Measurements from ENCODE around the gene ZNF816.
"Not testable (repeated sequence)": the region's sequence is repeated elsewhere in the genome, so short reads cannot be mapped to it uniquely, and the experiment has no call there.

ZNF816 gene

DNA sequence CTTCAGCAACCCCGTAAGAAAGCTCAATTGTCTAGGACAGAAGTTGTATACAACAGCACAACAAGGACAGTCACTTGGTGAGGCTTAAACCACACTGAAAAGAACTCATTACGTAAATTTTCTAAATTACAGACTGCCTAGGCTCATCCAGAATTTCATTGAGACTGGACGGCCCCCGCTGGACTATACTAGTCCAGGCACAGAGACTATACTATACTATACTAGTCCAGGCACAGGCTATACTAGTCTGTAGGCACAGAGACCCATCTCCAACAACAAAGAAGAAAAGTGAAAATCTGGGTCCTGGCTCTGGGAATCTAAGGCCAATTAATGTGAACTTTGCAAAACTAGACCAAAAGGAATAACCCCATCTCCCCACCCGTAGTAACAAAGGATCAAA, 700 bp downstream of the ZNF816 start:
- DNase-seq: no peak

DNA sequence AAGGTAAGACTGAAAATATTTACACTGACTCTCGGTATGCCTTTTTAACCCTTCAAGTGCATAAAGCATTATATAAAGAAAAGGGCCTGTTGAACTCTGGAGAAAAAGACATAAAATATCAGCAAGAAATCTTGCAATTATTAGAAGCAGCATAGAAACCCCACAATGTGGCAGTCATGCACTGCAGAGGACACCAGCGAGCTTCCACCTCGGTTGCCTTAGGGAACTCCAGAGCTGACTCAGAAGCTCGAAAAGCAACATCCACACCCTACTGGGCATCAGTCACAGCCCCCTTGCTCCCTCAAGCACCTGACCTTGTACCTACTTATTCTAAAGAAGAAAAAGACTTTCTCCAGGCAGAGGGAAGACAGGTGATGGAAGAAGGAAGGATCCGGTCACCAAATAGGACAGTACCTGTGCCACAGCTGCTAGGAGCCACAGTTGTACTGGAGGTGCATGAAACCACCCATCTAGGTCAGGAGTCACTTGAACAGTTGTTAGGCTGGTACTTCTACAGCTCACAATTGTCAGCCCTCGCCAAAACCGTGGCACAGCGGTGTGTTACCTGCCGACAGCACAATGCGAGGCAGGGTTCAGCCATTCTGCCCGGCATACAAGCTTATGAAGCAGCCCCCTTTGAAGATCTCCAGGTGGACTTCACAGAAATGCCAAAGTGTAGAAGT, 2.9 kb downstream of the ZNF816 start:
- no peak for DNase-seq

DNA sequence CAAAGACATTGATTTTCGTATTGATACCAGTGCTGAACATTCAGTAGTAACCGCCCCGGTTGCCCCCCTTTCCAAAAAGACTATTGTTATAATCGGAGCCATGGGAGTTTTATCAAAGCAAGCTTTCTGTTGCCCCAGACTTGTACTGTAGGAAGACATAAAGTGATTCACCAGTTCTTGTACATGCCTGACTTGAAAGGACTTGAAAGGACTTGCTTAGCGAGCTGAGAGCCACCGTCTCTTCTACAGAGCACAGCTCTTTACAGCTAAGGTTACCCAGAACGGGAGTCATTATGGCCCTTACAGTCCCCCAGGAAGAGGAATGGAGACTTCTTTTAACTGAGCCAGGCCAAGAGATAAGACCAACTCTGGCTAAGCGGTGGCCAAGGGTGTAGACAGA, 5.1 kb downstream of the ZNF816 start:
- no peak for DNase-seq

DNA sequence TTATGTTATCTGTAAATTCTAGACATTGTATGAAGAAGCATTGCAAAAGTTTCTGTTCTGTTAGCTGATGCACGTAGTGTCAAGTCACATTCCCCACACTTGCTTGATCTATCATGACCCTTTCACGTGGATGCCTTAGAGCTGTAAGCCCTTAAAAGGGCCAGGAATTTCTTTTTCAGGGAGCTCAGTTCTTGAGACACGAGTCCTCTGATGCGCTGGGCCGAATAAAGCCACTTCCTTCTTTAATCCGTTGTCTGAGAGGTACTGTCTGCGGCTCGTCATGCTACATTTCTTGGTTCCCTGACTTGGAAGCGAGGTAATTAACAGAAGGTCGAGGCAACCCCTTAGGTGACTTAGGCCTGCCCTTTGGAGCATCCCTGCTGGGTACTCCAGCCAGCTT, 5.8 kb downstream of the ZNF816 start:
- no peak for DNase-seq

DNA sequence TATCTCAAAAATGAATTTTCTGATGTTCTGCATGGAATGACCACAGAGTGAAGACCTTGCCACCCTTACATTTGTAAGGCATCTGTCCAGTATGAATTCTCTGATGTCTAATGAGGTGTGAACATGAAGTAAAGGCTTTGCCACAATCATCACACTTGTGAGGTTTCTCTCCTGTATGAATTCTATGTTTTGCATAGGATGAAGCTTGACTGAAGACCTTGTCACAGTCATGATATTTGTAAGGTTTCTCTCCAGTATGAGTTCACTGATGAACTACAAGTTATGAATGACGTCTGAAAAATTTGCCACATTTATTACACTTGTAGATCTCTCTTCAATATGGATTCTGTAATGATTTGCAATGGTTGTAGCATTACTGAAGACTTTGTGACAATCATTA, 13.3 kb downstream of the ZNF816 start:
- DNase-seq: no peak

DNA sequence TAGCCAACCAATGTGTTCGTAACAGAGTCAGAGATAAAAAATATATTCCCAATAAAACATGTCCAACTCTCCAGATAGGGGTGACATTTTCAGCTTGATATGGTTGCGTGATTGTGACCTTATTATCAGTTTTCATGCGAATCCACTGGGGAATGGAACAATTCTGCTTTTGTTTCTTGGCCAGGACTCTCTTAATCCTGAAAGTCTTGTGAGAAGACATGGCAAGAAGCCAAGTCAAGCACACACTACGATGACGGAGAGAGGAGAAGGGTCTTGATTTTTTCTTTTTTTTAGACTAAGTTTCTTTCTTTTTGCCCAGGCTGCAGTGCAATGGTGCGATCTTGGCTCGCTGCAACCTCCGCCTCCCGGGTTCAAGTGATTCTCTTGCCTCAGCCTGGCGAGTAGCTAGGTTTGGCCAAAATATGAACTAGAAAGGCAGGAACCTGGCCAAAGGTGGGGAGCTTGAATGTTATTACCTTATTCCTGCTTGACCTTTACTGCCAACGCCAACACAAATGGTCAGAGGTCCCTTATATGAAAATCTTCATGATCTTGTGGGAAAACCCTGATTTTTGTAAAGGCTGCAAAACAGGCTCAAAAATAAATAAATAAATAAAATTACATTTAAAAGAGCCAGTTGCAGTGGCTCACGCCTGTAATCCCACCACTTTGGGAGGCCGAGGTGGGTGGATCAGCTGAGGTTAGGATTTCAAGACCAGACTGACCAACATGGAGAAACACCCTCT, 14.5 kb downstream of the ZNF816 start:
- no peak for DNase-seq

DNA sequence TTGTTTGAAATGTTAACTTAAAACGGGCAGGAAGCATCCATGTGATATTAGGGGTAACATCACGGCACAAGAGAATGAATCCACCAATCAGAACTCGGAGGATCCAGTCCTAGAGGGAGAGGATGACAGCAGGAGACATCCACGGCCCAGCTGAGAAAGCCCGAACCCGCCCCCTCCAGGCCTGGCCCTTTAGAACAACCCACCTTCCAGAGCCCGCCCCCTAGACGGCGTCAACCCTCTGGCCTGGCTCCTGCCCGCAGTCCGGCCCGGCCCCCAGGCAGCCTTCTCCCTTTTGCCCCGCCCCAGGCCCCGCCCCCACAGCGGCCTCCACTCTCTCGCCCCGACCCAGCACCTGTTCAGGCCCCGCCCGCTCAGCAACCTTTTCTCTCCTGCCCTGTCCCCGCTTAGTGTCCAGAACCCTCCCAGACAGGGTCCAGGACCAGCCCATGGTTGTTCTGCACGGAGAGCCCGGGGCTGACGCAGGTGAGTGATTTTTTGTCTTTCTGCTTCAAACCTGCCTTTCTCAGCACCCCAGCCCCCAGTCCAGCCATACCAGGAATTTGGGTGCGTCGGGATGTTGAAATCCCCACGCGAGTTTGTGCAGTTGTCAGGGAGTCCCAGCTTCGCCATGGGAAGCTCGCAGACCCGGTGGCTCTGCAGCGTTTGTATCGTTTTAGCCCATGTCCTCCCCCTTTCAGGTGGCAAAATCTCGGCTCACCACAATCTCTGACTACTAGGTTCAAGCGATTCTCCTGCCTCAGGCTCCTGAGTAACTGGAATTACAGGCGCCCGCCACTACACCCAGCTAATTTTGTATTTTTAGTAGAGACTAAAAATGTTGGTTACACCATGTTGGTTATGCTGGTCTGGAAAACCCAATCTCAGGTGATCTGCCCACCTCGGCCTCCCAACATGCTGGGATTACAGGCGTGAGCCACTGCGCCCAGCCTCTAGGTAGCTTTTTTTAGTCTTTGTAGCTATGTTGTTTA, 16.1 kb downstream of the ZNF816 start:
- DNase-seq: peak in 7 of 56 donors; percentile 5 to 40 (median 14)

DNA sequence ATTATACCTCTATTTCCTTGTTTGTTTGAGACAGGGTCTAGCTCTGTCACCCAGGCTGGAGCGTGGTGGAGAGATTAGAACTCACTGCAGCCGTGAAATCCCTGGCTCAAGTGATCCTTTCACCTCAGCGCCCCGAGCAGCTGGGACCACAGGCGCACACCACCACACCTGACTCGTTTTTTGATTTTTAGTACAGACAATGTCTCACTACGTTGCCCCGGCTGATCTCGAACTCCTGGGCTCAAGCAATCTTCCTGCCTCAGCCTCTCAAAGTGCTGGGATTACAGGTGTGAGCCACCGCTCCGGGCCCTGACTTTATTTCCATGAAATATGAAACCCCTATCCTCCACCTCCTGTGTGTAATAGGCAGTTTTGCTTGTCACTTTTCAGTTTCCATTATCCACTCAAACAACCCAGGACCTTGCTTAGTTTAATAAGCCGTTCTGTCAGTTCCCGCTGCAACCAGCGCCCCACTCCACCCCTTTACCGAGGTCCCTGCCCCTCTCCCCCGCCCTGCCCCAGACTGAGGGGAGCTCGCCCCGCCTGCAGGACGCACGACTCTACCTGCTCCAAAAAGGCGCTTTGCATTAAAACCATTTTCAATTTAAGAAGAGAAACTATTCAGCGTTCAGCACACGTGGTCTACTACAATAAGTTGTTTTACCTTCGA, 16.9 kb downstream of the ZNF816 start:
- DNase-seq: no peak

DNA sequence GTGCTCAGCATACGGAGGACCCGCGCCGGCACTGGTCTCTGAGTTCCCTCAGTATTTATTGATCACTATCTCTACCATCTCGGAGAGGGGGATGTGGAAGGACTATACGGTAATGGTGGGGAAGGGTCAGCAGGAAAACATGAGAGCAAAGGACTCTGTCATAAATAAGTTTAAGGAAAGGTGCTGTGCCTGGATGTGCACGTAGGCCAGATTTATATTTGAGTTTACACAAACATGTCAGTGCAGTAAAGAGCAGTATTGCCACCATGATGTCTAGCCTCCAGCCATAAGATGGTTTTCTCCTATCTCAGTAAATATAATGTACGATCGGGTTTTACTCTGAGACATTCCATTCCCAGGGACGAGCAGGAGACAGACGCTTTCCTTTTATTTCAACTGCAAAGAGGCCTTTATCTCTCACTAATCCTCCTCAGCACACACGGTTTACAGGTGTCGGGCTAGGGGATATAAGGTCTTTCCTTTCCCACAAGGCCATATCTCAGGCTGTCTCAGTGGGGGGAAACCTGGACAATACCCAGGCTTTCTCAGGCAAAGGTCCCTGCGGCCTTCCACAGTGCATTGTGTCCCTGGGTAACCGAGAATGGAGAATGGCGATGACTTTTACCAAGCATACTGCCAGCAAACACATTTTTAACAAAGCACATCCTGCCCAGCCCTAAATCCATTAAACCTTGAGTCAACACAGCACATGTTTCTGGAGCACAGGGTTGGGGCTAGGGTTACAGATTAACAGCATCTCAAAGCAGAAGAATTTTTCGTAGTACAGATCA, 17.8 kb downstream of the ZNF816 start:
- DNase-seq: not testable (repeated sequence)

DNA sequence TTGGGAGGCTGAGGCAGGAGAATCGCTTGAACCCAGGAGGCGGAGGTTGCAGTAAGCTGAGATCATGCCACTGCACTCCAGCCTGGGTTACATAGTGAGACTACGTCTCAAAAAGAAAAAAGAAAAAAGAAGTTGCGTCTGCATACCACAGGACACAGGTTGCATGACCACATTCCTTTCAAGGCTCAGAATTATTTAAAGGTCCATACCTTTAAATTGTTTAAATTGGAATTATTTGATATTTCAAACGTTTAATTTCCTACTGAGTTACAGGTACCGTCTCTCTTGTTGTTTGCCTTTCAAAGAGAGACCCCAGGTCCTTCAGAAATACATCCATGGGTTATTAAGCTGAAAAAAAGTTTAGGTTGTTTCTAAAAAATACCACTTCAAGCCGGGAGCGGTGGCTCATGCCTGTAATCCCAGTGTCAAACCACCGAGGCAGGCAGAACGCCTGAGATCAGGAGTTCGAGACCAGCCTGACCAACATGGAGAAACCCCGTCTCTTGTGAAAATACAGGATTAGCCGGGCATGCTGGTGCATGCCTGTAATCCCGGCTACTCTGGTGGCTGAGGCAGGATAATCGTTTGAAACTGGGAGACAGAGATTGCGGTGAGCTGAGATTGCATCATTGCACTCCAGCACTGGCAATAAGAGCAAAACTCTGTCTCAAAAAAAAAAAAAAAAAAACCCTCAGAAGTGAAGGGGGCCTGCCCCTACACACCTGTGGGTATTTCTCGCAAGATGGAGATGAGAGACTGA, 18.6 kb downstream of the ZNF816 start:
- DNase-seq: no peak

DNA sequence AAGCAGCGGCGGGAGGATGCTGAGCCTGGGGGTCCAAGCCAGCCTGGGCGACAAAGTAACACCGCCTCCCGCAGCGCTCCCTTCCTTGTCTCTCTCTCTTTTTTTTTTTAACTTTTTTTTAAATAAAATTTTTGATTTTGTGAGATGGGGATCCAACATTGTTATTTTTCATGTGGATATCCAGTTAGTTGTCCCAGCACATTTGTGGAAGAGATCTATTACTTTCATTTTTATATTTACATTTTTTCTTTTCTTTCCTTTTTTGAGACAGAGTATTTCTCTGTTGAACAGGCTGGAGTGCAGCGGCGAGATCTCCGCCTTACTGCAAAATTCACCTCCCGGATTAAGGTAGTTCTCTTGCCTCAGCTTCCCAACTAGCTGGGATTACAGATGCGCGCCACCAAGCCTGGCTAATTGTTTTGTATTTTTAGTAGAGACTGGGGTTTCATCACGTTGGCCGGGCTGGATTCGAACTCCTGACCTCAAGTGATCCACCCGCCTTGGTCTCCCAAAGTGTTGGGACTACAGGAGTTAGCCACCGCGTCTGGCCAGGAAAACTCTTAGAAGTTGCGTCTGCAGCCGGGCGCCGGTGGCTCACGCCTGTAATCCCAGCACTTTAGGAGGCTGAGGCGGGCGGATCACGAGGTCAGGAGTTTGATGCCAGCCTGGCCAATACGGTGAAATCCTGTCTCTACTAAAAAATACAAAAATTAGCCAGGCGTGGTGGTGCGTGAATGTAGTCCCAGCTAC, 19.4 kb downstream of the ZNF816 start:
- no peak for DNase-seq

DNA sequence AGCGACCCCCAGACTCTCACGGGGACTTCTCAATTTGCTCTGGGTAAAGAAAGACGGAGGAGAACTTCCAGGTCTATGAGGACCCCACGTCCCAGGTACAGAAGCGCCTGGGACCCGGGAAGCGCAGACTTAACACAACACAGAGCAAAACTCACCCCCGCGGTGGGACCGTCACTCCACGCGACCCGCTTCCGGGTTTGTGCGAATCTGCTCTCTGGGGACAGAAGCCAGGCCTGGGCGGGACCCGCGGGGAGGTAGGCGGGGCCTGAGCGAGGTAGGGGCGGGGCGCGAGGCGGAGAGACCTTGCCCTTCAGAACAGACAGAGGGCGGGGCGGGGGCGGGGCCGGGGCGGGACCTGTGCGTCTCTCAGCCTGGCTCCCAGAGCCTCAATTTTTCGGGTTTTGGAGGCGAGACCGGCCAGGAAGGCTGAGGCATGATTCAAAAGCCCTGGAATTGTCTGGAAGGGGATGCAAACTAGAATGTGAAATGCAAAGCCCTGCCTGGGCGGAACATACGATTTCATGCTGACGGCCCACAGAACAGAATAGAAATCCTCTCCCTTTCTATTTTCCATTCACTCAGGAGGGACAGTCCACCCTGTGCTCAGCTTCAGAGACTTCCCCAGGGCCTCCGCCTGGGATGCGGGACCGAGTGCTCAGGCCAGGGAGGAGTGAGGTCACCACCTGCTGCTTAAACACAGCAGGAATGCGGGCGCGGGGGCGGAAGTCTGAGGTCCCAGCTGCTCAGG, 20.1 kb downstream of the ZNF816 start:
- DNase-seq: peak in 55 of 56 donors; percentile 2 to 90 (median 66)

DNA sequence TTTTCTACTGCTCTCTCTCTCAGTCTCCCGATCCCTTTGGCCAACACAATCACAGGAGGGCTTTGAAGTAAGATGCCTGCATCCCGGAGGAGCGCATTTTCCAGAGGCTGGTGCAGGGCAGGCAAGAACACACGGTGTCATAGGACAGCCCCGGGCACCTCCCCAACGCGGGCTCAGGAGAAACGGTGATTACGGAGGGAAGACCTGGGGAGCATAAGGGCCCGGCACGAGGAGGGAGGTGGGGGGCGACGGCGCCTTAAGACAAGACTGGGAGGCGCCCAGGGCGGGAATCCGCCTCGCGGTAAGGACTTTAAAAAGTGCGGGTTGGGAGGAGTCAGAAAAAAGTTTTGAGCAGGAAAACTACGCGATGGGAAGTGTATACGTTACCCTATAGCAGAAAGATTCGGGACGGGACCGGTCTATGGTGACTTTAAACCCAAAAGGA, 20.7 kb downstream of the ZNF816 start:
- peak in 1 of 56 donors; percentile 2 for DNase-seq

DNA sequence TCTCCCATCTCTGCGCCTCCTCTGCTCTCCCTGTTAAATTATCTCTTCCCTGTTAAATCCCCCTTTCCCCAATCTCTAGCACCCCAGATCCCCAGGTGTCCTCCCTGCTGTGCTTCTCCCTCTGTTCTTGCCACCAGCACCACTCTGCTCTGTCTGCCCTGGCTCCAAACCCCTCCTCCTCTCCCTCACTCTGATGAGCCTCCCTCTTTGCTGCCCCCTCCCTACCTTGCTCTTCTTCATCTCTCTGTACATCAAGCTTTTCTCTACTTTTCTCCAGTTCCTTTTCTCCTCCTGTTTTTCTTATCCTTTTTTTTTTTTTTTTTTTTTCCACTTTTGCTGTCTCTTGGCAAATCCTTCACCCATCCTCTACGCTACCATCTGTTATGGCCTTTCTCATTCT, 21.2 kb downstream of the ZNF816 start:
- not testable (repeated sequence) for DNase-seq

DNA sequence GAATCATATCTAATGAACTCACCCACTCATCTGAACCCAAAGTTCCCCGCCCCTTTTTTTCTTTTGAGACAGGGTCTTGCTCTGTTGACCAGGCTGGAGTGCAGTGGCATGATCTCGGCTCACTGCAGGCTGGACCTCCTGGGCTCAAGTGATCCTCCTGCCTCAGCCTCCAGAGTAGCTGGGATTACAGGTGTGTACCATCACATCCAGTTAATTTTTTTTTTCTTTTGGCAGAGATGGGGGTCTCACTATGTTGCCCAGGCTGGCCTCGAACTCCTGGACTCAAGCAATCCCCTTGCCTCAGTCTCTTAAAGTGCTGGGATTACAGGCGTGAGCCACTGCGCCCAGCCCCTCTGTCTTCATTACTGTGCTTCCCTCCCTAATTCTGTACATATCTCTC, 21.8 kb downstream of the ZNF816 start:
- DNase-seq: not testable (repeated sequence)

DNA sequence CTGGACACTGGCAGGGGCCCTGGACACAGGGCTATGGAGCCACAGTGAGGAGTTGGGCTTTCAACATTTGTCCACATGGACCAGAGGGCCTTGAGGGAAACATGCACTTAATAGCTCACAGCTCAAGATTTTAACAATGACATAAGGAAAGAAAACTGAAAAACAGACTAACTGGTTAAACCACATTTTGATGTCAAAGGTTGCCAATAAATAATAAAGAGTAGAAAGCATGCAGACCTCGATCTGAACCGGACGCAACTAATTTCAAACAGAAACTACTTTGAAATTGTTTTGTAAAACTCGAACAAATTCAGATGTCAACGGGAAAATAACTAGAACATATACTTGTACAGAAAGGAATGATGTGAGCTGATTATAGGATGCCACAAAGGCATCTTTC, 23.9 kb downstream of the ZNF816 start:
- DNase-seq: no peak

DNA sequence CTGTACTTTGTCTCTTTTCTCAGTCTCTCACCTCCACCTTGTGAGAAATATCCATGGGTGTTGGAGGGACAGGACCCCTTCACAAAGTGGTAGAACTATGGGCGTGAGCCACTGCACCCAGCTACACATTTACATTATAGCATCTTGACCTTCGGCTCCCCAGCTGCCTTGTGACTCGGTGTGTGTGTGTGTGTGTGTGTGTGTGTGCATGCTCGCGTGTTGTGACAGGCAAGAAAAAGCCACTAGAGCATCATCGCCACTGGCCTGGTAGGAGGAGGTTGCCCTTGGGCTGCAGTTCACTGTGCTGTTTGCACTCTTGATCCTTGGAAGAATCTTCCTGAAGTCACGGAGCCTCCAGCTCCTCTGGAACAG, 25.7 kb downstream of the ZNF816 start:
- no peak for DNase-seq
